ENCODE results near the gene RPRD2. TPM values are rescaled to one million over a fixed set of nuclear protein-coding genes. Genes with fewer than 3 reads are reported as not detected.

The RPRD2 gene
- total RNA-seq, 1 experiment from 2014 or later, result 12.5 TPM

DNA sequence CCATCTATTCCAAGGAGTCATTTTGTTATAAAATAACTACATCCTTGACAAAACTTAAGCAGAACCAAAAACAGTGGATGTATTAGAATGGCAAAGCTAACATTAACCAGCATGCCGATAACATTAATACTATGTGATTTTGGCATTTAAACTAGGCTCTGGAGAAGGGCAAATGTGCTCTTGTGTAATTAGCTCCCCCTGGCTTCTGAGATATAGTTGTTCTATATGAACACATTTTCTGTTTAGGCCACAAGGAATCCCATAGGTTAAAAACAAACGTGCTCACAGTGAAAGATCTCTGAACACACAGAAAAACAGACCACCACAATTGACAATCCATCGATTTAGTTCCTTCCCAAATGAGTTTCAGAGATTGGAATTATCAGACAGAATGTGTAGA lies 65.9 kb downstream of the RPRD2 start:
- Histone ChIP-seq H2AFZ (ENCODE audit: low read length) (no peak overlapping the region), H3K9me3 (ENCODE audit: low read length) (no peaks in the 10 kb centered on the region), H3F3A (ENCODE audit: low read length, unreplicated experiment) (no peaks in the 10 kb centered on the region), H3K27me3 (ENCODE audit: low read length) (no peaks in the 10 kb centered on the region), H3K9me2 (replicated peaks; ENCODE audit: low read length) (no peaks in the 10 kb centered on the region), H3K79me2 (ENCODE audit: low read length) (peaks cover 4% of the 10 kb centered on the region; the same call in 1 of the 2 replicates), H3K9ac (ENCODE audit: low read length) (no peak overlapping the region), H4K20me1 (ENCODE audit: low read length) (no peaks in the 10 kb centered on the region), H3K4me3 (ENCODE audit: low read length) (no peak overlapping the region), H3K4me2 (ENCODE audit: low read length) (no peak overlapping the region), H3K27ac (ENCODE audit: low read length) (no peak overlapping the region), H3K4me1 (ENCODE audit: insufficient read depth, low read length) (no peaks in the 10 kb centered on the region), H3K36me3 (ENCODE audit: low read depth, low read length) (no peaks in the 10 kb centered on the region)
- ChIA-PET CTCF (interaction anchor here (0.6 kb wide), 2 partner anchors 34 to 46 kb away, joined by 3 to 4 read pairs; no protein-coding TSS in a partner anchor), POLR2A (ENCODE audit: unreplicated experiment) (interaction anchor here (0.6 kb wide), 1 partner anchor 63 kb away, joined by 8 read pairs; no protein-coding TSS in a partner anchor)
- DNase-seq, result peak; percentile 49
- intact Hi-C loops (cut with micrococcal nuclease), result loop anchor here (5.0 kb wide), 1 partner anchor 63 kb away; no protein-coding TSS in a partner anchor
- ATAC-seq, result peak; percentile 68
- no TSS peak for BruUV-seq (replicated peaks)
- TF ChIP-seq EZH2 (IDR thresholded peaks at IDR 0.05; ENCODE audit: low read length, unreplicated experiment) (no peak), EZH2phosphoT487 (IDR thresholded peaks at IDR 0.05; ENCODE audit: borderline replicate concordance, low read length) (no peak)
- TF ChIP-seq, protein P1, sequence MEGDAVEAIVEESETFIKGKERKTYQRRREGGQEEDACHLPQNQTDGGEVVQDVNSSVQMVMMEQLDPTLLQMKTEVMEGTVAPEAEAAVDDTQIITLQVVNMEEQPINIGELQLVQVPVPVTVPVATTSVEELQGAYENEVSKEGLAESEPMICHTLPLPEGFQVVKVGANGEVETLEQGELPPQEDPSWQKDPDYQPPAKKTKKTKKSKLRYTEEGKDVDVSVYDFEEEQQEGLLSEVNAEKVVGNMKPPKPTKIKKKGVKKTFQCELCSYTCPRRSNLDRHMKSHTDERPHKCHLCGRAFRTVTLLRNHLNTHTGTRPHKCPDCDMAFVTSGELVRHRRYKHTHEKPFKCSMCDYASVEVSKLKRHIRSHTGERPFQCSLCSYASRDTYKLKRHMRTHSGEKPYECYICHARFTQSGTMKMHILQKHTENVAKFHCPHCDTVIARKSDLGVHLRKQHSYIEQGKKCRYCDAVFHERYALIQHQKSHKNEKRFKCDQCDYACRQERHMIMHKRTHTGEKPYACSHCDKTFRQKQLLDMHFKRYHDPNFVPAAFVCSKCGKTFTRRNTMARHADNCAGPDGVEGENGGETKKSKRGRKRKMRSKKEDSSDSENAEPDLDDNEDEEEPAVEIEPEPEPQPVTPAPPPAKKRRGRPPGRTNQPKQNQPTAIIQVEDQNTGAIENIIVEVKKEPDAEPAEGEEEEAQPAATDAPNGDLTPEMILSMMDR (conservative IDR thresholded peaks at IDR 0.05; ENCODE audit: low read depth, low read length), result peak; percentile 65

DNA sequence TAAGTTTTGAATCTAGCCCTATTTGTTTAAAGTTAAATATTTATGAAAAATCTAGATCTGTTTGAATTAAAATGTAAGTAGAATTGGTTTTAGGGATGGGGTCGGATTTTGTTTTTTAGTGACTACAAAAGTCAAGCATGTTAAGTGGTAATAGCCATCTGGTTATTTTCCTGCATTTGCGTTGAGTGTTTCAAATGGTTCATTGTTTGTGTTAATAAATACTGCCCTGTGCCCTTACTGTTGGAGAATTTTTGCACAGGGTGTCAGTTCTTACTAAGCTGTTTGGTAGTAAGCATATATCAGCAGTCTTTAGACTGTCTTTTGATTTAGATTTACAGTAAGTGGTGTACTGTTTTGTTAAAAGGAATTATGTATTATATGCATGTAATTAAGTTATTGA lies 77.2 kb downstream of the RPRD2 start:
- Histone ChIP-seq H3K27ac (ENCODE audit: low read length) (no peak overlapping the region), H3K4me1 (ENCODE audit: insufficient read depth, low read length) (no peaks in the 10 kb centered on the region), H3F3A (ENCODE audit: low read length, unreplicated experiment) (no peaks in the 10 kb centered on the region), H3K27me3 (ENCODE audit: low read length) (no peaks in the 10 kb centered on the region), H4K20me1 (ENCODE audit: low read length) (no peaks in the 10 kb centered on the region), H3K4me2 (ENCODE audit: low read length) (no peak overlapping the region), H2AFZ (ENCODE audit: low read length) (no peak overlapping the region), H3K9ac (ENCODE audit: low read length) (no peak overlapping the region), H3K79me2 (ENCODE audit: low read length) (no peaks in the 10 kb centered on the region), H3K9me2 (replicated peaks; ENCODE audit: low read length) (no peaks in the 10 kb centered on the region), H3K36me3 (ENCODE audit: low read depth, low read length) (peaks cover 29% of the 10 kb centered on the region), H3K9me3 (ENCODE audit: low read length) (no peaks in the 10 kb centered on the region), H3K4me3 (ENCODE audit: low read length) (no peak overlapping the region)
- no peak for DNase-seq
- BruUV-seq (replicated peaks), result no TSS peak
- intact Hi-C loops (cut with micrococcal nuclease), result no loop called here
- ChIA-PET CTCF (no interaction called here), POLR2A (ENCODE audit: unreplicated experiment) (no interaction called here)
- TF ChIP-seq, protein P1 (conservative IDR thresholded peaks at IDR 0.05; ENCODE audit: low read depth, low read length), result no peak
- TF ChIP-seq EZH2phosphoT487 (IDR thresholded peaks at IDR 0.05; ENCODE audit: borderline replicate concordance, low read length) (no peak), EZH2 (IDR thresholded peaks at IDR 0.05; ENCODE audit: low read length, unreplicated experiment) (no peak)
- ATAC-seq, result no peak

DNA sequence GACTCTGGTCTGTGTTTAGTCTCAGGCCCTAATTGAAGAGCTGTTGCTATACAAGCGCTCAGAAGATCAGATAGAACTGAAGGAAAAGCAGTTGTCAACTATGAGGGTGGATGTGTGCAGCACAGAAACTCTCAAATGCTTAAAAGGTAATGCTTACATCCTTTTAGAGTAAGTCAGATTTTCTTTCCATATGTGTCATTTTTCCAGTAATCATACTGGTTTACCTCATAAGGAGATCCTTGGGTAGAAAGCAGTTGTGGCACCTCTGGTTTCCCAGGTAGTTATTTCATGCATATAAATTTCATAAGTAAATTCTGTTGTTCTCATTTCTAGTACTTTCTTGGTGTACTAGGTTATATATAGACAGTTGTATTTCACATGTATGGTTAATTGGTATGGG lies 80.3 kb downstream of the RPRD2 start:
- CTCF ChIA-PET, result no interaction called here
- intact Hi-C loops (cut with micrococcal nuclease), result no loop called here

More for the DNA sequence above, 80.3 kb downstream of the RPRD2 start:
- no peak overlapping the region for H2AFZ ChIP-seq (ENCODE audit: low read length)
- H3K79me2 ChIP-seq (ENCODE audit: low read length), result no peaks in the 10 kb centered on the region
- no peak for ATAC-seq
- H3F3A ChIP-seq (ENCODE audit: low read length, unreplicated experiment), result no peaks in the 10 kb centered on the region
- no peak for DNase-seq
- no peaks in the 10 kb centered on the region for H3K27me3 ChIP-seq (ENCODE audit: low read length)
- H3K4me1 ChIP-seq (ENCODE audit: insufficient read depth, low read length), result no peaks in the 10 kb centered on the region
- no peak overlapping the region for H3K27ac ChIP-seq (ENCODE audit: low read length)
- POLR2A ChIA-PET (ENCODE audit: unreplicated experiment), result no interaction called here
- BruUV-seq (replicated peaks), result no TSS peak
- no peak for TF ChIP-seq EZH2 (IDR thresholded peaks at IDR 0.05; ENCODE audit: low read length, unreplicated experiment)
- no peak for TF ChIP-seq EZH2phosphoT487 (IDR thresholded peaks at IDR 0.05; ENCODE audit: borderline replicate concordance, low read length)
- TF ChIP-seq, protein P1 (conservative IDR thresholded peaks at IDR 0.05; ENCODE audit: low read depth, low read length), result no peak
- no peak overlapping the region for H3K4me2 ChIP-seq (ENCODE audit: low read length)
- no peaks in the 10 kb centered on the region for H3K9me2 ChIP-seq (replicated peaks; ENCODE audit: low read length)
- H3K36me3 ChIP-seq (ENCODE audit: low read depth, low read length), result peaks cover 39% of the 10 kb centered on the region
- H4K20me1 ChIP-seq (ENCODE audit: low read length), result no peaks in the 10 kb centered on the region
- H3K4me3 ChIP-seq (ENCODE audit: low read length), result no peak overlapping the region
- no peaks in the 10 kb centered on the region for H3K9me3 ChIP-seq (ENCODE audit: low read length)
- no peak overlapping the region for H3K9ac ChIP-seq (ENCODE audit: low read length)
